Activated T-cell treated with anti-CD3 and anti-CD28 coated beads, Interleukin-2, amount 50 U/mL, for 1 hour (primary cell): Measurements from ENCODE around the gene LTB4R.

Experiments used
- DNase-seq: peaks from one replicate; pipeline ENCODE4 v3.0.0-alpha.2; 2020

LTB4R gene

DNA sequence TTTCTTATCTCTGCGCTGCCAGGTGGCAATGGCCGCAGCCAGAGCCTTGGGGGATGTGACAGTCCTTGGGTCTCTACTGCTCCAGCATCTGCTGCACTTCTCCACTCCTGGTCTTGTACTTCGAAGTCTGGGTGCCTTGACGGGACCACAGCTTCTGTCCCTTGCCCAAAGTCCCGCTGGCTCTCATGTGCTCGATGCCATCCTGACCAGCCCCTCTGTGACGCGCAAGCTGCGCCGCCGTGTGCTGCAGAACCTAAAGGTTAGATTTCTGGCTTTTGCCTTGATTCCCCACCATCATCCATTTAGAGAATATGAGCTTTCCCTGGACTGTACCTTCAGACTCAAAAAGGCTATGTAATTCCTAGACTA is 7.3 kb upstream of the LTB4R start:
- DNase-seq: no peak

GRCh38 chr14:24307156-24307574 is 4.1 kb upstream of the LTB4R start:
- DNase-seq: no peak

- DNase-seq: peak; percentile 61
These were observed 3.5 kb upstream of the LTB4R start, which contains the start of gene CIDEB for GRCh38 chr14:24307575-24308341. TSS of gene CIDEB (minus strand) at chr14:24307977. CDS start at chr14:24307858, 119 bp downstream.

GRCh38 chr14:24308342-24309124 is 2.8 kb upstream of the LTB4R start:
- DNase-seq: no peak

GRCh38 chr14:24309538-24310264 is 1.6 kb upstream of the LTB4R start, which contains the start of gene LTB4R2:
TSS of gene LTB4R2 (plus strand) at chr14:24310140. CDS start at chr14:24310665, 525 bp downstream.
- DNase-seq: no peak

- no peak for DNase-seq
These were observed 1.0 kb upstream of the LTB4R start for GRCh38 chr14:24310265-24310645.

GRCh38 chr14:24311837-24312615 is 724 bp downstream of the LTB4R start:
- DNase-seq: peak; percentile 36

GRCh38 chr14:24312736-24313507 is 1.6 kb downstream of the LTB4R start:
- no peak for DNase-seq

DNA sequence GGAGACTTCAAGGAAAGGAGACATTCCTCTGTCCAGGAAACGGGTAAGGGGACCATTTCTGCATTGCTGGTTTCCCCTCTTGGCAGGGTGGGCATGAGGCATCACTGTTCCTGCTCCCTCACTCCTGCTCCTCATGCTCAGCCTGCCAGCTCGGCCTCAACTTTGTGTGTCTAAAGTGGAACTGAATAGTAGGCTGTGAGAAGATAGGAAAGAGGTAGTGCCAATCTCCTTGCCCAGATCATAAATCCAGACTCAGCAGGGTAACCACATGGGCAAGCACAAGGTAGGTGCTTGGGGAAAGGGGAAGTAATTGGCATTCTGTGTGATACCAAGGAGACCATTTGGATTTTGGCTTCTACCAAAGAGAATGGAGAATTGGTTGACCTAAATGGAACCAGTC is 2.6 kb downstream of the LTB4R start:
- no peak for DNase-seq

GRCh38 chr14:24314377-24315193 is 3.3 kb downstream of the LTB4R start:
- no peak for DNase-seq

DNA sequence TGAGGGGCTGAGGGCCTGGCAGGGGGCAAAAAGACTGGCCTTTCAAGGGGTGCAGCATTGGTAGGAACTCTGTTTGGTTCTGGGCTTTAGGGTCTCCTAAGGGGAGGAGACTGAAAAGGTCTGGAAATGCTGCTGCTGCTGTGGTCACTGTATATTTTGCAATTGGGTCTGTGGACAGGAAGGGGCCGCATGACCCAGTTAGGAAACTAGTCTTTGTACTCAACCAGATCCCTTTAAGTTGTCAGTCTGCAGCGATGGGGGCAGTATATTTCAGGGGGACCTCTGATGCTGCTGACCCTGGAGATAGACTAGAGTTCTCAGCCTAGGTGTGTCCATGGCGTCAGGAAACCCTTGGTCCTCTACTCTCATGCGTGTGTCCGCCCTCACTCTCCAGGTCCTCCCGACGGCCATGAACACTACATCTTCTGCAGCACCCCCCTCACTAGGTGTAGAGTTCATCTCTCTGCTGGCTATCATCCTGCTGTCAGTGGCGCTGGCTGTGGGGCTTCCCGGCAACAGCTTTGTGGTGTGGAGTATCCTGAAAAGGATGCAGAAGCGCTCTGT is 4.0 kb downstream of the LTB4R start:
- DNase-seq: no peak

DNA sequence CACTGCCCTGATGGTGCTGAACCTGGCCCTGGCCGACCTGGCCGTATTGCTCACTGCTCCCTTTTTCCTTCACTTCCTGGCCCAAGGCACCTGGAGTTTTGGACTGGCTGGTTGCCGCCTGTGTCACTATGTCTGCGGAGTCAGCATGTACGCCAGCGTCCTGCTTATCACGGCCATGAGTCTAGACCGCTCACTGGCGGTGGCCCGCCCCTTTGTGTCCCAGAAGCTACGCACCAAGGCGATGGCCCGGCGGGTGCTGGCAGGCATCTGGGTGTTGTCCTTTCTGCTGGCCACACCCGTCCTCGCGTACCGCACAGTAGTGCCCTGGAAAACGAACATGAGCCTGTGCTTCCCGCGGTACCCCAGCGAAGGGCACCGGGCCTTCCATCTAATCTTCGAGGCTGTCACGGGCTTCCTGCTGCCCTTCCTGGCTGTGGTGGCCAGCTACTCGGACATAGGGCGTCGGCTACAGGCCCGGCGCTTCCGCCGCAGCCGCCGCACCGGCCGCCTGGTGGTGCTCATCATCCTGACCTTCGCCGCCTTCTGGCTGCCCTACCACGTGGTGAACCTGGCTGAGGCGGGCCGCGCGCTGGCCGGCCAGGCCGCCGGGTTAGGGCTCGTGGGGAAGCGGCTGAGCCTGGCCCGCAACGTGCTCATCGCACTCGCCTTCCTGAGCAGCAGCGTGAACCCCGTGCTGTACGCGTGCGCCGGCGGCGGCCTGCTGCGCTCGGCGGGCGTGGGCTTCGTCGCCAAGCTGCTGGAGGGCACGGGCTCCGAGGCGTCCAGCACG is 4.7 kb downstream of the LTB4R start:
- no peak for DNase-seq

- DNase-seq: no peak
These were observed 5.3 kb downstream of the LTB4R start for GRCh38 chr14:24316597-24316950.

GRCh38 chr14:24317141-24317928 is 6.0 kb downstream of the LTB4R start:
- no peak for DNase-seq

DNA sequence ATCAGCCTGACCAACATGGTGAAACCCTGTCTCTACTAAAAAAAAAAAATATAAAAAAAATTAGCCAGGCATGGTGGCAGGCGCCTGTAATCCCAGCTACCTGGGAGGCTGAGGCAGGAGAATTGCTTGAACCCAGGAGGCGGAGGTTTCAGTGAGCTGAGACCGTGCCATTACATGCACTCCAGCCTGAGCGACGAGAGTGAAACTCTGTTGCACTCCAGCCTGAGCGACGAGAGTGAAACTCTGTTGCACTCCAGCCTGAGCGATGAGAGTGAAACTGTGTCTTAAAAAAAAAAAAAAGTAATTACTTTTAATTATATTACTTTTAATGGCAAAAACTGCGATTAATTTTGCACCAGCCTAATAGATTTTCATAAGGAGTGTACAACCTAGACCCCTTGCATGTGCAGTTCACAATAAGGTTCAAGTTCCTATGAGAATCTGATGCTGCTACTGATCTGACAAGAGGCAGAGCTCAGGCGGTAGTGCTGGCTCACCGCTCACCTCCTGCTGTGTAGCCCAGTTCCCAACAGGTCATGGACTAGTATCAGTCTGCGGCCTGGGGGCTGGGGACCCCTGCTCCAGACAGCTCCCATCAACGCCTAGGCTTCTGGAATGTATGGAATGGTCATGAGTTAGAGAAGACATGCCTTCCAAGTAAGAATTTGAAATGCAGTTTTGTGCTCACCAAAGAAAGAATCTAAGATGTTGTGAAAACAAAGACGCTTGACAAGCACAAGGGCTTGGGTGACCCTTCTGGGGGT is 10.1 kb downstream of the LTB4R start:
- no peak for DNase-seq

DNA sequence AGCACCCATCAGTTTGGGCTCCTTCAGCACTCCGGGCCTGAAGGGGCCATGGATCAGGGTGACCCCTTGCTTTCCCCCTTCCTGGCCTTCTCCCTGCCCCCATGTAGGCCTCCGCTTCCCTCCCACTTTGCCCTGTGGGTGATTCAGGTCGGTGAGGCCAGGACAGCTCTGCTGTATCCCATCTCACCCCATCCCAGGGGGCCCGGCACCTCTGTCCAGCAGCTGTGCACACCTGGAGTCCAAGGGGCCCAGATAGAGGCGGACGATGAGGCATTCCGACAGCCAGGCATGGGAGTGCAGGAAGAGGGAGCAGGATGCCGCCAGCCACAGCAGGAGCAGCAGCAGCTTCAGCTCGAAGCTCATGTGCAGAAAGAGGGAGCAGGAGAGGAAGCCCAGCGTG is 11.4 kb downstream of the LTB4R start:
- no peak for DNase-seq

DNA sequence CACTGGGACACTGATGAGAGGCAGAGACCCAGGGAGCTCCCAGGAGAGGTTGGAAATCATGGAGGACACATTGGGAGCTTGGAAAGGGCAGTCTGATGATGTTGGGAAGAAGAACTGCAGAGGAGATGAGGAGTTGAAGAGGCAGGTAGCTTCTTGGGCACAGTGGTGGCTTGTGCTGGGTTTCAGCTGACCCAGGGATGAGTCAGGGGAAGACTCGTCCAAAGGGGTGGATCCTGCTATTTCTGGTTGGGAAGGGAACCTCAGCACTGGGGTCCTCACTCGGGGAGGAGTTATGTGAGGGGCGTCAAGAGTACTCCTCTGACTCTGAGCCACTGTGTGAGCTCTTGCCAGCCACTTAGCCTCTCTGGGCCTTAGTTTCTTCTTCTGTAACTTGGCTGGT is 12.0 kb downstream of the LTB4R start:
- DNase-seq: no peak

GRCh38 chr14:24324024-24324423 is 12.7 kb downstream of the LTB4R start:
- DNase-seq: no peak
